Type B pancreatic cell (in vitro differentiated cells): ENCODE data around the gene CHCT1. TPM values are rescaled to one million over a fixed set of nuclear protein-coding genes. Genes with fewer than 3 reads are reported as not detected.

Source experiments
- DNase-seq: peaks from one replicate; pipeline ENCODE4 v3.0.0; 2021; ENCODE audit warnings: mixed read lengths; ENCODE audit not compliant: unreplicated experiment; ENCODE audit errors: extremely low spot score
- H3K27ac Mint-ChIP-seq: 2 replicates; pipeline ENCODE4 v1.8.0; 2021; ENCODE audit warnings: mild to moderate bottlenecking, mixed read lengths
- H3K27me3 Mint-ChIP-seq: 2 replicates; pipeline ENCODE4 v1.8.0; 2021; ENCODE audit warnings: mixed read lengths
- H3K36me3 Mint-ChIP-seq: 2 replicates; pipeline ENCODE4 v1.8.0; 2021; ENCODE audit warnings: mixed read lengths
- H3K4me1 Mint-ChIP-seq: one replicate; pipeline ENCODE4 v1.8.0; 2021; ENCODE audit warnings: mixed read lengths; ENCODE audit not compliant: unreplicated experiment
- H3K4me3 Mint-ChIP-seq: 2 replicates; pipeline ENCODE4 v1.8.0; 2021; ENCODE audit warnings: mild to moderate bottlenecking, mixed read lengths
- H3K9me3 Mint-ChIP-seq: 2 replicates; pipeline ENCODE4 v1.8.0; 2021; ENCODE audit warnings: mixed read lengths
- CTCF ChIP-seq: fragments of 200-600 bp; sonication (generic); conservative IDR thresholded peaks from 2 replicates; pipeline ENCODE4 v1.5.0; 2021; ENCODE audit warnings: antibody characterized with exemption, mild to moderate bottlenecking
- total RNA-seq: library from RNA; stranded (reverse); gene quantifications from 2 replicates; pipeline ENCODE4 v1.2.1, GENCODE V29; 2021; ENCODE audit warnings: low replicate concordance

CHCT1 gene
- total RNA-seq, 1 donor from 2014 or later = not detected

- Mint-ChIP-seq H3K9me3 (no peaks in the 10 kb centered on the region), H3K27ac (no peak overlapping the region), H3K4me1 (peaks cover 60% of the 10 kb centered on the region), H3K4me3 (no peak overlapping the region), H3K36me3 (peaks cover 9% of the 10 kb centered on the region), H3K27me3 (no peaks in the 10 kb centered on the region)
- no peak for TF ChIP-seq CTCF
- DNase-seq = no peak
Measured at GRCh38 chr17:60386147-60387058, 35.9 kb upstream of the CHCT1 start.

- Mint-ChIP-seq H3K9me3 (no peaks in the 10 kb centered on the region), H3K4me3 (no peak overlapping the region), H3K27me3 (no peaks in the 10 kb centered on the region), H3K4me1 (peaks cover 62% of the 10 kb centered on the region), H3K36me3 (peaks cover 3% of the 10 kb centered on the region), H3K27ac (no peak overlapping the region)
- no peak for TF ChIP-seq CTCF
- DNase-seq = no peak
Measured at GRCh38 chr17:60387666-60388065, 34.6 kb upstream of the CHCT1 start.

- Mint-ChIP-seq H3K9me3 (no peaks in the 10 kb centered on the region), H3K4me3 (peak overlapping the region; percentile 44), H3K27me3 (no peaks in the 10 kb centered on the region), H3K4me1 (peaks cover 65% of the 10 kb centered on the region), H3K36me3 (no peaks in the 10 kb centered on the region), H3K27ac (no peak overlapping the region)
- TF ChIP-seq CTCF = no peak
- no peak for DNase-seq
Measured at GRCh38 chr17:60388742-60389141, 33.5 kb upstream of the CHCT1 start.

- H3K27me3 Mint-ChIP-seq = no peaks in the 10 kb centered on the region
- TF ChIP-seq CTCF = no peak
- H3K4me1 Mint-ChIP-seq = peaks cover 55% of the 10 kb centered on the region
- H3K4me3 Mint-ChIP-seq = peak overlapping the region; percentile 97
- DNase-seq = no peak
- H3K9me3 Mint-ChIP-seq = no peaks in the 10 kb centered on the region
- peak overlapping the region; percentile 99 for H3K27ac Mint-ChIP-seq
- no peaks in the 10 kb centered on the region for H3K36me3 Mint-ChIP-seq
Measured at GRCh38 chr17:60390186-60390585, 32.1 kb upstream of the CHCT1 start.

- Mint-ChIP-seq H3K4me1 (peaks cover 50% of the 10 kb centered on the region), H3K27me3 (no peaks in the 10 kb centered on the region), H3K4me3 (peak overlapping the region; percentile 97), H3K36me3 (no peaks in the 10 kb centered on the region), H3K9me3 (no peaks in the 10 kb centered on the region), H3K27ac (peak overlapping the region; percentile 99)
- DNase-seq = no peak
- TF ChIP-seq CTCF = no peak
Measured at GRCh38 chr17:60390925-60391470, 31.3 kb upstream of the CHCT1 start.
